Renal cortical epithelial cell (primary cell): ENCODE measurements around the gene KIF1C. TPM values are rescaled to one million over a fixed set of nuclear protein-coding genes. Genes with fewer than 3 reads are reported as not detected.
A peak's percentile ranks its signal among the peaks of the same experiment; 100 is the strongest.

Source experiments
- DNase-seq: peaks from one replicate; pipeline ENCODE4 v3.0.0-alpha.2; 2011; ENCODE audit warnings: low read depth
- total RNA-seq: library from RNA; depleted of rRNA; stranded (reverse); fragments of >200 nt; gene quantifications from 2 replicates; pipeline ENCODE4 v1.2.3, GENCODE V29; 2014

Gene KIF1C
- total RNA-seq, result 116 and 142 TPM in 2 replicates

DNA sequence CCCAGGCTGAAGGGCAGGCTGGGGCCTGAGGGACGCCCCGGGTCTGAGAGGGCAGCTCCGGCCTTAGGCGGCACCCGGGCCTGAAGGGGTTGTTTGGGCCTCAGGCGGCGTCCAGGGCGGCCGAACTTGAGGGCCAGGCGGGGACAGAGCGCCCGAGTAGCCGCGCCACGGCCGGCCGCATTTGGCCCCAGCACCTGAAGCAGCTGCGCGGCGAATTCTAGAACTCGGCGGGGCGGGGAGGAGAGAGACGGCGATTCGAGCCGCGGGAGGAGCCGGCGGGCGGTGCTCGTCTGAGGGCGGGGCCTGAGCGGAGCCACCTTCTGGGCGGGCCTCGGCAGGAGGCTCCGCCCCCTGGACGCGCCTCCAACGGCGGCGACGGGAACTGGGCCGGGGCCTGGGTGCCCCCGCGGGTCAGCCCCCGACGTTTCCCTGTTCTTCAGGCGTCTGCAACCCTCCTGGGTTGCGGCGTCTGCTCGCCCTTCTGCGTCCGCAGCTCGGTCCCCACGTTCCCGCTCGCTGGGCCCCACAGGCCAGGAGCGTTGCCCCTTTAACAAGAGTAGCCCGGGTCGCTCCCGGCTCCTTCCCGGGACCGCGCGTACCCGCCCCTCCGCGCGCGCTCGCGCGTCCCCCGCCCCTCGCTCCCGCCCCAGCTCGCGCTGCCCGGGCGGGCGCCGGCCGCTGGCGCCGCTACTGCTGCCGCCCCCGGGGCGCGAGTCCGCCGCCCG, at the start of gene KIF1C, which contains the start of gene INCA1:
TSS of gene KIF1C (plus strand) at position 649 of the 725 bp plus-strand sequence. CDS start 2,297 bp downstream, outside the sequence.
TSS of gene INCA1 (minus strand) at position 221 of the 725 bp plus-strand sequence. CDS start 3,085 bp downstream, outside the sequence.
- DNase-seq, result peak; percentile 62

DNA sequence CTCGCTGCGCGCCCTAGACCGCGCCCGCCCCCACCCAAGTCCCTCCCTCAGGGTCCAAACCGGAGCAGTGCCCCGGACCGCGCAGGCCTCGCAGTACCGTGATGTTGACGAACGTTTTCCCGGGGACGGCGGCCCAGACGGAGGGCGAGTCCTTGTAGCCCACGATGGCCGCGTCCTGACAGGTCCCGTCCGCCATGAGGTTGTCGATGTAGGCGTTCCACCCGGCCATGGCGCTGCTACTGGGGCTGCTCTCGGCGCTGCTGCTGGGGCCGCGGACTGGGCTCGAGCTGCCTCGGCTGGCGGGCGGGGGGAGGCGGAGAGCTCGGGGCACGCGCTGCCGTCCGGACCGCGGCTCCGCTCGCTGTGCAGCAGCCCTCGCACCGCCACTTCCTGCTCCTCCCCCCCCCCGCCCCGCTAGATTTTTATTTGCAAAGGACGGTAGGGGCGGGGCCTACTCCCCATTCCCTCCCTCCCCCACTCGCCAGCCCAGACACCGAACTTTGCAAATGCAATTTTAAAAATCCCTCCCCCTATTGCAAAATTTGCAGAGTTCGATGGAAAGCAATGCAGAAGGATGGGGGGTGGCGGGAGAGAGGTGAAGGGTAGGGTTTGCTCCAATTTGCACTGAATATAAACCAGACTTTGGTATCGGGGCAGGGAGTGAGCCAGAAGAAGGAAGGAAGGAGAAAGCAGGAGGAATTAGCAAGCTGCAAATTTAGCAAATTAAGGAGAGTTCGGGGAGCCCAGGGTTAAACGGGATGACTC, 49.4 kb upstream of the KIF1C start, which contains the start of gene PFN1:
TSS of gene PFN1 (minus strand) at position 365 of the 765 bp plus-strand sequence. CDS start at position 229, 136 bp downstream.
- DNase-seq, result peak; percentile 76

DNA sequence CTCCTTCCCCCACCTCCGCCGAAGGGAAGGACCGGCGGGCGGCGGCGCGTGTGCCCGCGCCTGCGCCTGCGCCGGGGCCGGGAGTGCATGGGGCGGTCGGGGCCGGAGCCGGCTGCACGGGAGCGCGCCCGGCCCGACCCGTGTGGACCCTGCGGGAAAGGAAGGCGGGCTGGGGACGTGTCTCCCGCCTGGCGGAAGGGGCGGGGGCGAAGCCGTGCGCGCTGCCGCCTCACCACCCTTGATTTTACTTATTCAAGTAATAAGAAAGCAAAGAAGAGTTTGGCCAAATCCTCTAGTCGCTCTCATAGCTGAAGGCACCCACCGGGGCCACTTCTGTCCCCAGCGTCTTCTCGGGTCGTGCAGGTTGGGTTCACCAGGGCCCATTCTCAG, 48.8 kb upstream of the KIF1C start:
- peak; percentile 57 for DNase-seq

DNA sequence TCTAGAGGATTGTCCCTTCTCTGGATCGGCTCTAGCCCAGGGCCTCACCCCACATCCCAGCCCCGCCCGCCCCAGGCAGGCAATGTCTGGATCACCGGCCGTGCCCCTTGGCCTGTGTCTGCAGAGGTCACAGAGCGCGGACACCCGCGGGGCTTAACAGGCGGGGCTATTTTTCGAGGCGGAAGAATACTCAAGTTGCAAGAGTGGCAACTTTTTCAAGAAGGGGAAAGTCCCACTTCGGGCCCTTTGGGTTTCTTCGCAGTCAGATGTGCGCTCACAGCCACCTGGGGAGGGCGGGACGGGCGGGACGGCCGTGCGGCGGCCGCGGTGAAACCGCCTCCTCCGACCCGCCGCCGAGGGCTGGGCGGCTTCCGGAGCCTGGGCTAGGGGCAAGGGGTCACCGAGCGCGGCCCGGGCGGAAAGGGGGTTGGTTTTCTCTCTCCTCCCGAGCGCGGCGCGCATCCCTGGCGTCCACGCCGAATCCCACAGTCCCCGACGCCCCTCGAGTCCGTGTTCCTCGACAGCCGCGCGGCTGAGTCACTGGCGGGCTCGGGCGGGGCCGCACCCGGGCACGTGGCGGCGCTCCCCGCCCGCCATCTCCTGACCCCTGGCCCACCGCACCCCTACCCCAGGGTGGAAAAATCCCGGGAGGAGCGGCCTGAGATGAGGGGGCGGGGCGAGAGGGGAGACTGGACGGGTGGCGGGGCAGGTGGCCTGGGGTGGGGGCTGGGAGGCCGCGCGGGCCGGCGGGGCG, 48.3 kb upstream of the KIF1C start:
- DNase-seq, result peak; percentile 62

DNA sequence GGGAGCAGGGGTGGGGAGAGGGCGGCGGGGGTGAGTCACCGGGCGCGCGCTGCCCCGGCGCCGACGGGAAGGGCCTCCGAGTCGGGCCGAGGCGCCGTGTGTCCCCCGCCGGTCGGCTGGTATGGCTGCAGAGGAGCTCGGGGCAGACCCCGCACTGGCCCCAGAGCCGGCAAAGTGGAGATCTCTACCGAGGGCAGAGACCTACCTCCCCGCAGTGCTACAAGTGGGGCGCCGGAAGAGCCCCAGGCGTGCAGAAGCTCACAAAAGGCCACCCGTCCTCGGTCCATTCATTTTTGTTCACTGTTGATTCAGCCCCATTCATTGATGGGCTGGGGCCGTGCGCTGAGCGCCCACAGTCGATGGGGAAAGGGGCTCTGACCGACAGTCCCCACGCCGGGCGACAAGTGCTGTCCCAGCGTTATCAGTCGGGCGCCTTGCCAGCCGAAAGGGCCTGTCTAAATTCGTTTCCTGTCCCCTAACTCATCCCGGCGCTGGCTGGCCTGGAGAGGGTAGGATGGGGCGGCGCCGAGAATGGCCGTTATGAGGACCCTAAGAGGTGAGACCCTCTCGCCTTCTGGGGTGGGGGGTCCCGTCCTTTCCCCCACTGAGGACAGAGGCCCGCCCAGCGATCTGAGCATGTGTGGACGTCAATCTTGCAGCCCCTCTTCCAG, 47.5 kb upstream of the KIF1C start:
- DNase-seq, result no peak

DNA sequence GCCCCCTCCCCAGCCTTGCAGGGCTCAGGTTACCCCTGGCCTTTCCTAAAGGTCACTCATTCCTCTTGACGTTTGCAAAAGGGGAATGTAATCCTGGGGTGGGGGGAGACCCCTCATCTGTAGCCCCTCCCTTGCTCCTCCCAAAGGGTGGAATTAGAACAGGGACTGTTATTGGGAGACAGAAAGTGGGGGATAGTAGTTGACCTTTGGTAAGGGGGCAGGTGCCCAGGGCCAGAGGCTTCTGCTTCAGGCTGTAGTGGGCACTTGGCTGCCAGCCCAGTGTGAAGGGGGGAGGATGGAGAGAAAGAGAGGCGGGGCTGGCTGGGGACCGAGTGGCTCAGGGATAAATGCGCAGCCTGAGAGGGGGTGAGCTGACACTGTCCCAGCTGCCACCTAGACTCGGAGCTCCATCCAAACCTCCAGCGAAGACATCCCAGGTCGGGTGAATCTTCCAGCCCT, 47.0 kb upstream of the KIF1C start, which contains the start of gene ENO3:
TSS of gene ENO3 (plus strand) at position 374 of the 459 bp plus-strand sequence. CDS start 711 bp downstream, outside the sequence.
- no peak for DNase-seq

DNA sequence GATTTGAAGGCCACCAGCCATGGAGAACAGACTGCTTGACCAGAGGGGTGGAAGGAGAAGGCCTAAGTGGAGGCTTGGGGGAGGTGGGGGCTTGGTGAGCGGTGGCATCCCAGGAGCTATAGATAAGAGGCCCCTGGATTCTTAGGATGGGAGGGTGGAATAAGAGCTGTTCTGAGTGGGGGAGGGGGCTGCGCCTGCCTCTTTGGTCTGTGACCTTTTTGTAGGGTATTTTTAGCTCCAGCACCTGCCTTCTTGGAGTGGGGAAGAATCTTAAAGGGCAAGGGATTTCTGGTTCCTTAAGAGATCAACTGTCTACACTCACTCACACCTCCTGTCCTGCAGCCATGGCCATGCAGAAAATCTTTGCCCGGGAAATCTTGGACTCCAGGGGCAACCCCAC, 46.3 kb upstream of the KIF1C start:
- DNase-seq, result no peak

DNA sequence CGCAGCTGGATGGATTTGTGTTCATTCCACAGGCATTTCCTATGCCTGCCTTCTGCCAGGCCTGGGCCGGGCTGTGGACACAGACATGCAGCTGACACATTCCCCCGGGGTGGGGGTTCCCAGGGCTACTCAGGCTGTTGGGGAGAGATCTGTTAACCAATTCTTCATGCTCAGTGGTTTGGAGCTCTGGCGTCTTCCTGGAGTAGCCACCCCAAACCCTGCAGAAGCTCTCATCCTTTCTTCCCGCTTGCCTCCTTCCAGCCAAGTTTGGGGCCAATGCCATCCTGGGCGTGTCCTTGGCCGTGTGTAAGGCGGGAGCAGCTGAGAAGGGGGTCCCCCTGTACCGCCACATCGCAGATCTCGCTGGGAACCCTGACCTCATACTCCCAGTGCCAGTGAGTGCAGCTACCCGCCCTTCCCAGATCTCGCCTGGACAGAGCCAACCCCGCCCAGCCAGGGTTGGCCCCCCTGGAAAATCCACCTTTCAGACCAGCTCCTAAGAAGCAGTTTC, 44.2 kb upstream of the KIF1C start:
- peak; percentile 72 for DNase-seq

DNA sequence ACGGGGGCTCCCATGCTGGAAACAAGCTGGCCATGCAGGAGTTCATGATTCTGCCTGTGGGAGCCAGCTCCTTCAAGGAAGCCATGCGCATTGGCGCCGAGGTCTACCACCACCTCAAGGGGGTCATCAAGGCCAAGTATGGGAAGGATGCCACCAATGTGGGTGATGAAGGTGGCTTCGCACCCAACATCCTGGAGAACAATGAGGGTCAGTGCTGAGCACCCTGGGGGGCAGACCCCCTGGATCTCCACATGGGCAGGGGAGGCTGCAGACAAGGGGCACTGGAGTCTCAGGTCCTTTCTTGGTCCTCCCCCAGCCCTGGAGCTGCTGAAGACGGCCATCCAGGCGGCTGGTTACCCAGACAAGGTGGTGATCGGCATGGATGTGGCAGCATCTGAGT, 42.7 kb upstream of the KIF1C start:
- DNase-seq, result no peak

DNA sequence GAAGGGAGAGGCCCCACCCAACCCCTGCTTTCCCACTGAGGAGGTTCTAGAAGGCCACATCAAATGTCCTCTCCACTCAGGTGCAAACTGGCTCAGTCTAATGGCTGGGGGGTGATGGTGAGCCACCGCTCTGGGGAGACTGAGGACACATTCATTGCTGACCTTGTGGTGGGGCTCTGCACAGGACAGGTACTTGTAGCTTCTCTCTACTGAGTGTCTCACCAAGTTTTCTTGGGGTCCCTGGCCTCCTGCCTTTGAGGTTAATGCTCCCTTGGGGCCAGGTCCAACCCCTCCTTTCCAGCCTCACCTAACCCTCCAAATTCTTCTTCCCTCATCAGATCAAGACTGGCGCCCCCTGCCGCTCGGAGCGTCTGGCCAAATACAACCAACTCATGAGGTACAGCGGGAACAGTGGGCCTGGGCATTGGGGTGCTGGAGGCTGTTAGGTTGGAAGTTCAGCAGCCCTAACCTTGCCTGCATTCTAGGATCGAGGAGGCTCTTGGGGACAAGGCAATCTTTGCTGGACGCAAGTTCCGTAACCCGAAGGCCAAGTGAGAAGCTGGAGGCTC, 41.2 kb upstream of the KIF1C start:
- no peak for DNase-seq

DNA sequence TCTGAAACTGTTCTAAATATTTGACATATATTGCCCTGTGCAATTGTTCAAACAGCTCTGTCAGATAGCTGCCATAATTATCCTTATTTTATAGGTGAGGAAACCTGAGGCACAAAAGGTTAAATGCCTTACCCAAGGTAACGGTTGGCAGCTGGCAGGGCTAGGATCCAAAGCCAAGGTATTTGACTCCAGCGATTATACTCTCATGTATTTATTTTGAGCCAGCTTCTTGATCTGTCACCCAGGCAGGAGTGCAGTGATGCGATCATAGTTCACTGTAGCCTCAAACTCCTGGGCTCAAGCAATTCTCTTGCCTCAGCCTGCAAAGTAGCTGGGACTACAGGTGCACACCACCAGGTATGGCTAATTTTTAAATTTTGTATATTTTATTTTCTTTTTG, 39.6 kb upstream of the KIF1C start:
- no peak for DNase-seq

DNA sequence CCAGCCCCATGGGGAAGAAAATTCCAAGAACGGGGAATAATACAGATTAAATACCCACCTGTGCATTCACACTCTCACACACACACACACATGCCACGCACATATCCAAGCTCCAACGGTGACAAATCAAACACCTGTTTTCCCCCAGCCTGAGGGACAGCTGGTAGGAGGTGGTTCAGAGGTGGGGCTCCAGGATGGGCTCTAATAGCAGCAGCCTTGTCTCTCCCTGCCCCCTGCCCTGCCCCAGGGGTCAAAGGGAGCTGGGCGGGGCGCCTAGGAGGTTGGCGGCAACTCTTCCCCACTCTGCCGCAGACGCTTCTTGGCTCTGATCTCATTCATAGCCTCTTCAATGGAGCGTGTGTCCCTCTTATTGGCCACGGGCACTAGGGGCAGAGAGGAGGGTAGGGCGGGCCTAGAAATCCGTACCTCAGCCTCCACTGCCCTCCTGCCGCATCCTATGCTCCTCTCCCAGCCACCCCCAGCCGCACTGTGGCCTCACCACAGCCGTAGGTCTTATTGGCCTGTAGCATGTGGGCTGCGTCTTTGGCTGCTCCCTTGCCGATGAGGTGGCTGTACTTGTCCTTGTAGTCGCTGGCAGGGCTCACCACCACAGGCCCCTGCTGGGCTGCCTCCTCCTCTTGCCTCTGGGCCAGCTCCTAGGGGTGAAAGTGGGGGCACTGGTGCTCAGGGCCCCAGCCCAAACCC, 38.3 kb upstream of the KIF1C start:
- DNase-seq, result no peak

DNA sequence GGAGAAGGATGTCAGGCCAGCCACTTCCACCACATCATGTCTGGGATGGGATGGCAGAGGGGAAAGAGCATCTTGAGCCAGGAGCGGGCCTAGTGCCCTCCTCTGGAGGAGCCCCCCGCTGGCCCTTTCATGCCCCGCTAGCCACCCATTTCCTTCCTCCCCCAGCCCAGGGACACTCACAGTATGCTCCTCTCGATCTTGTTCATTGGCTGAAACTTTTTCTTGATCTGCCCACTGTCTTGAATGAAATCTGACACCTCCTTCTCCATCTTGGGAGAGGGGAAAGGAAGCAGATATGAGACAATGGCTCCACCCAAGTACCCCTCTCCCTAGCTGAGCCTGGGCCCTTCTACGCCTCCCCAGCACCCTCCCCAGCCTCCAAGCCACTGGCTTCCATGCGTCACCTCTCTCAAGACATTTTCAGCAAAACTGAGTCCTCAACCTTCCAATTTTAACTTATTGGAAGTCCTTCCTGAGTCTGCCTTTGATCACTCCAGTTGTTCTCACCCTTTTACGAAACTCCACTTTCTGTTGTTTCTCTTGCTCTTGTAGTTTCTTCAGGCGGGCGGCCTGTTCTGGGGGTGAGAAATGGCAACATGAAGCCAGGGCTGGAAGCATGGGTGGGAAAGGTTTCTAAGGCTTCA, 37.3 kb upstream of the KIF1C start:
- DNase-seq, result no peak

DNA sequence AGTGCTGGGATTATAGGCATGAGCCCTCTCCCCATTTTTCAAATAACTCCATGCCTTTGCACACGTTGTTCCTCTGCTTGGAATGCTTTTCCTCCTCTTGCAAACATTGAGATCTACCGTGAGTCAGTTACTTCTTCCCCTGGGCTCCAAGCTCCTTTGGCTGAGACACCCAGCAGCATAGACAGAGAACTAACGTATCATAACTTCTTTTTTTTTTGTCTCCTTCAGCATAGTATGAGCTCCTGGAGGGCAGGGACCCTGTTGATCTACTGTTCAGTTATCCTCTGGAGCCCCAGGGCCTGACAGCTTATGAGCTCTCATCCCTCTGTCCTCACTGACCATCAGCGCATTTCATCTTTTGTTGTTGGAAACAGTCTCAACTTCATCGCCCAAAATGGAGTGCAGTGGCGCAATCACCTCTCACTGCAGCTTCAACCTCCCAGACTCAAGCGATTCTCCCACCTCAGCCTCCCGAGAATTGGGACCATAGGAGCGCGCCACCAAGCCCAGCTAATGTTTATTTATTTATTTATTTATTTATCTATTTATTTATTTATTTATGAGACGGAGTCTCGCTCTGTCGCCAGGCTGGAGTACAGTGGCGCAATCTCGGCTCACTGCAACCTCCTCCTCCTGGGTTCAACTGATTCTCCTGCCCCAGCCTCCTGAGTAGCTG, 32.3 kb upstream of the KIF1C start:
- no peak for DNase-seq

DNA sequence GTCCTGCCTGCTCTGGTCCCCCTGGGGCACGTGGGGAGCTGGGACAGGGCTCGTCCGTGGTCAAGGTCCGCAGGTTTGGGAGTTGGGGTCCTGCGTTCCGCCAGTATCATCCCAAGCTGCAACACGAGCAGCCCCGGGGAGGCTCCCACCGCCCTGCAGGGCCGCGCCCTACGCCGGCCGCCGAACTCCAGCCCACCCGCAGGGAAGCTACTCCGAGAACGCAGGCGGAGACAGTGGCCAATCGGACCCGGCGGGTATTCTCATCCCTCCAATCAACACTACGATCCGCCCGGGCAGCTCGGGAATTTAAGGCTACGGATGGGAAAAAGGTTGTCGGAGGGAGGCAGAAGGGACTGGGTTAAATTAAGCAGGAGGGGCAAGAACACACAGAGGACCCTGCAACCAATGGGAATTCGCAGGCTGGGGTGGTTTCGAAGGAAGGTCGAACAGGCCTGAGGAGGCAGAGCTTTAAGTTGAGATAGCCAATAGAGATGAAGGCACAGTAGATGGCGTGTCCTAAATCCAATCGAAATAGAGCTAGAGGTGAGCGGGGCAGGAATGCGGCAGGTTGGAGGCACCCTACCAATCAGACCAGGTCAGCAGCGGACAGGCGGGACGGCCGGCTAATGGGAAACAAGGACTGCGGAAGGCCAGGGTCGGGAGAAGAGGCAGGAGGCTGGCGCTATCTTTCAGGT, 30.8 kb upstream of the KIF1C start:
- peak; percentile 99 for DNase-seq

DNA sequence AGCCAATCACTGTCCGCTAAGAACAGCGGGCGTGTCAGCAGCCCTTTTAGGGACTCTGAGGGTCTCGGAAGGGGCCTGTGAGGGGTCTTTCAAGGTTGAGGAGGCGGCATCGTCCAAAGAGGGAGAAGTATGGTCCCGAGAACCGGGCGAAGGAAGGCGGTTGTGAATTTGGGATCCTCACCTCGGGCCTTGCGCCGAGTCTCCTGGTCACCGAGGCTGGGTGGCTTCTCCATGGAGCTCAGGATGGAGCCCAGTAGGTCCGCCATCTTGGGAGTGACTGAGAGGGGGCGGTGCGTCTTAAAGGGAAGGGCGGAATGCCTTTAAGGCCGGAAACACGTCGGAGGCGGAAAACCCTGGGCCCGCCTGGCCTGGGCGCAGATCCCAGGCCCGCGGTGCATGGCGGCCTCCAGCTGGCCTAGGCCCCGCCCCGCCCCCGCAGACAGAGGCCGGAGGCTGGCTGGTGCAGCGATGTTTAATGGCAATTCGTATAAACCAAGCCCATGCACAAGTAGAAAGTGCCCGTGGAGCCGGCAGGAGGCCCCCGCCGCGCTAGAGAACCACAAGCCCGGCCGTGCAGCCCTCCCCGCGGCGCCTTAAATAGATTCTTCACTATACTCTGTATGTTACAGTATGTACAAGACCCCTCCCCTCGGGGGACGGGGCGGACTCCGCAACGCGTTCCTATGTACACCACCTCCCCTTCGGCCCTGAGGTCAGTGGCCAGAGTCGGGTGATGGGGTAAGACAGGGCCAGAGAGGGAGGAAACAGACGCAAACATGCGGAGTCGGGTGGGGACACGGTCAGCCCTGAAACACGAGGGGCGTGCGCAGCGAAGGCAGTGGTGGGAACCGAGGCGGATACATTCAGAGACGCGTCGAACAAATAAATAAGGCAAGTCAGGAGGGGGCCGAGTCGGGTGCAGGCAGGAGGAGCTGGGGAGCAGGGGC, 29.9 kb upstream of the KIF1C start, which contains the start of gene SPAG7:
TSS of gene SPAG7 (minus strand) at position 279 of the 947 bp plus-strand sequence. CDS start at position 266, 13 bp downstream.
- peak; percentile 87 for DNase-seq

DNA sequence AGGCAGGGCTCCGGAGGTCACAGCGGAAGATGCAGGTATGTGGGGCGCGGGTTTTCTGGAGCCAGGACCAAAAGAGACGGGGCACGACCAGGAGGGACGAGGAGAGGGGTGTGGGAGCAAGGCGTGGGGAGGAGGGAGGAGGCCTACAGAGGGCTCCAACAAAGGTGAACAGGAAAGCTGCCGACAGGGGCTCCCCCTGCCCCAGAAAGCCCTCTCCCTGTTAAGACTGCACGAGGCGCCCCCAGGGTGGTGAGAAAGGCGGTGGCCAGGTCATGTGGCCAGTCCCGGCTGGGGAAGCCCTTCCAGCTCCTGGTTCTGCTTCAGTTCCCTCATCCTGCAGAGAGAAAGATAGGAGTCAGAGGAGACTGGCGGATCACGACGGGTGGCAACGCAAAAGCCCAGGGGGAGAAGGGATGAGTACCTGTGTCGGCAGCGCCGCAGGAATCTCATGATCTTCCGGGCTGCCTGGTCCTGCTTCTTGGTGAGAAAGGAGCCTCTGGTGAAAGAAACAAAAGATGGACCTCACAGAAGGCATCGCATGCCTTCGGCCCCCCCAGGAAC, 29.2 kb upstream of the KIF1C start:
- peak; percentile 64 for DNase-seq
